Measurements from ENCODE around the gene FOSL1. TPM values are rescaled to one million over a fixed set of nuclear protein-coding genes. Genes with fewer than 3 reads are reported as not detected.

The FOSL1 gene
- total and polyA plus RNA-seq, 4 experiments from 2014 or later = 0.39 to 0.81 (median 0.79) TPM; not detected in 1

GRCh38 chr11:65865550-65866172, 34.5 kb downstream of the FOSL1 start:
- Mint-ChIP-seq H3K4me1 (peaks cover 6 to 35% (median 18%) of the 10 kb centered on the region in 4 donors), H3K27me3 (no peaks in the 10 kb centered on the region), H3K36me3 (peaks cover 18 to 43% of the 10 kb centered on the region in 2 donors), H3K9me3 (no peaks in the 10 kb centered on the region), H3K27ac (no peak overlapping the region), H3K4me3 (no peak overlapping the region)
- Histone ChIP-seq H3K9me3 (ENCODE audit: control insufficient read depth in 1 of 2, low read length in 2 of 2) (no peaks in the 10 kb centered on the region), H3K4me3 (ENCODE audit: low read length in 2 of 2) (no peak overlapping the region), H3K36me3 (ENCODE audit: insufficient read depth, low read length) (peaks cover 45% of the 10 kb centered on the region), H3K27me3 (ENCODE audit: insufficient read depth, low read length) (no peaks in the 10 kb centered on the region), H3K27ac (ENCODE audit: low read depth, low read length) (no peak overlapping the region), H3K4me1 (ENCODE audit: insufficient read depth, low read length) (peaks cover 20% of the 10 kb centered on the region)
- intact Hi-C loops (cut with micrococcal nuclease) = no loop called here
- POLR2A ChIA-PET (ENCODE audit: partially characterized antibody) = interaction anchor here (1.0 kb wide), 1 partner anchor 250 kb away, joined by 3 read pairs; the partner anchor contains the start of gene PCNX3
- CTCF ChIA-PET (ENCODE audit: partially characterized antibody) = interaction anchor here (1.9 kb wide), 1 partner anchor 19 kb away, joined by 5 read pairs; no protein-coding TSS in a partner anchor
- DNase-seq = no peak

DNA sequence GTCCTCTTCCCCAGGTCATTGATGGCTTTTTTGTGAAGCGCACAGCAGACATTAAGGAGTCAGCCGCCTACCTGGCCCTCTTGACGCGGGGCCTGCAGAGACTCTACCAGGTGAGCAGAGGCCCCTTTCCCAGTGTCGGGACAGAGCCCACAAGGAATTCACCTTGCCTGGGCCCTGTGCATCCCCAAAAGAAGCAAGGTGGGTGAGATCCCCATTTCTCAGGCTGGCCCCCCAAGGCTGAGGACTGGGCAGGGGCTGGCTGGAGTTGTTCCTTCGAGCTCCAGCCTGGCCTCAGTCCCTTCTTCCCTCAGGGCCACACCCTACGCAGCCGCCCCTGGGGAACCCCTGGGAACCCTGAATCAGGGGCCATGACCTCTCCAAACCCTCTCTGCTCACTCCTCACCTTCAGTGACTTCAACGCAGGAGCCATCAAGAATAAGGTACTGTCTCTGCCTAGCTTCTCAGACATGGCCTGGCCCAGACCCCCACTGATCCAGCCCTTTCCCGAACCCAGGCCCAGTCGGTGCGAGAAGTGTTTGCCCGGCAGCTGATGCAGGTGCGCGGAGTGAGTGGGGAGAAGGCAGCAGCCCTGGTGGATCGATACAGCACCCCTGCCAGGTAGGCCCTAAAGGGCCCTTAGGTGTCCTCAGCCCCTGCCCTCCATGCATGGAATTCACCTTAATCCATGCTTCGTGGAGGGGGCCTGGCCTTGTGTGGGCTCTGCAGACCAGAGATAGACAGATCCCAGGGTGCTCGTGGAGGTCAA, 35.3 kb downstream of the FOSL1 start:
- POLR2A ChIA-PET (ENCODE audit: partially characterized antibody) = interaction anchor here (2.8 to 8.5 kb wide), 2 partner anchors 9 to 21 kb away, joined by 11 to 435 read pairs; partner anchors contain the start of genes CCDC85B, CTSW and FIBP
- intact Hi-C loops (cut with micrococcal nuclease) = no loop called here
- Histone ChIP-seq H3K4me3 (ENCODE audit: low read length in 2 of 2) (no peak overlapping the region), H3K27ac (ENCODE audit: low read depth, low read length) (no peak overlapping the region), H3K9me3 (ENCODE audit: control insufficient read depth in 1 of 2, low read length in 2 of 2) (no peaks in the 10 kb centered on the region), H3K27me3 (ENCODE audit: insufficient read depth, low read length) (no peaks in the 10 kb centered on the region), H3K36me3 (ENCODE audit: insufficient read depth, low read length) (peaks cover 45% of the 10 kb centered on the region), H3K4me1 (ENCODE audit: insufficient read depth, low read length) (peaks cover 21% of the 10 kb centered on the region)
- Mint-ChIP-seq H3K36me3 (peaks cover 18 to 47% of the 10 kb centered on the region in 2 donors), H3K4me1 (peaks cover 7 to 35% (median 17%) of the 10 kb centered on the region in 4 donors), H3K4me3 (no peak overlapping the region), H3K27me3 (no peaks in the 10 kb centered on the region), H3K27ac (peak overlapping the region in 1 of 7 donors; percentile 47), H3K9me3 (no peaks in the 10 kb centered on the region)
- CTCF ChIA-PET (ENCODE audit: partially characterized antibody) = interaction anchor here (11.0 kb wide), 1 partner anchor 23 kb away, joined by 281 read pairs; the partner anchor contains the start of genes CCDC85B and FIBP
- no peak for DNase-seq

- POLR2A ChIA-PET (ENCODE audit: partially characterized antibody) = interaction anchor here (0.5 to 8.5 kb wide), 3 partner anchors 10 to 420 kb away, joined by 3 to 435 read pairs (median 11); partner anchors contain the start of genes CCDC85B, CTSW and FIBP
- H3K36me3 ChIP-seq (ENCODE audit: insufficient read depth, low read length) = peaks cover 45% of the 10 kb centered on the region
- H3K27ac Mint-ChIP-seq = peak overlapping the region in 2 of 7 donors; percentile 77 to 84
Measured at GRCh38 chr11:65863889-65864705, 36.1 kb downstream of the FOSL1 start.

GRCh38 chr11:65862941-65863888, 37.0 kb downstream of the FOSL1 start:
- Histone ChIP-seq H3K27me3 (ENCODE audit: insufficient read depth, low read length) (no peaks in the 10 kb centered on the region), H3K4me3 (ENCODE audit: low read length in 2 of 2) (no peak overlapping the region), H3K36me3 (ENCODE audit: insufficient read depth, low read length) (peaks cover 45% of the 10 kb centered on the region), H3K4me1 (ENCODE audit: insufficient read depth, low read length) (peaks cover 33% of the 10 kb centered on the region), H3K9me3 (ENCODE audit: control insufficient read depth in 1 of 2, low read length in 2 of 2) (no peaks in the 10 kb centered on the region), H3K27ac (ENCODE audit: low read depth, low read length) (no peak overlapping the region)
- intact Hi-C loops (cut with micrococcal nuclease) = no loop called here
- ChIA-PET POLR2A (ENCODE audit: partially characterized antibody) (interaction anchor here (0.5 to 8.5 kb wide), 6 partner anchors 8 to 419 kb away, joined by 3 to 435 read pairs (median 9); partner anchors contain the start of genes CCDC85B, CTSW and FIBP), CTCF (ENCODE audit: partially characterized antibody) (interaction anchor here (11.0 kb wide), 1 partner anchor 24 kb away, joined by 281 read pairs; the partner anchor contains the start of genes CCDC85B and FIBP)
- Mint-ChIP-seq H3K9me3 (no peaks in the 10 kb centered on the region), H3K4me1 (peaks cover 13 to 43% (median 25%) of the 10 kb centered on the region in 4 donors), H3K4me3 (peak overlapping the region in 3 of 8 donors; percentile 60 to 70 (median 61)), H3K27ac (peak overlapping the region in 1 of 7 donors; percentile 72), H3K27me3 (no peaks in the 10 kb centered on the region), H3K36me3 (peaks cover 18 to 54% of the 10 kb centered on the region in 2 donors)
- no peak for DNase-seq

More at GRCh38 chr11:65863889-65864705, 36.1 kb downstream of the FOSL1 start:
- intact Hi-C loops (cut with micrococcal nuclease) = no loop called here
- Histone ChIP-seq H3K9me3 (ENCODE audit: control insufficient read depth in 1 of 2, low read length in 2 of 2) (no peaks in the 10 kb centered on the region), H3K4me3 (ENCODE audit: low read length in 2 of 2) (no peak overlapping the region), H3K27me3 (ENCODE audit: insufficient read depth, low read length) (no peaks in the 10 kb centered on the region), H3K27ac (ENCODE audit: low read depth, low read length) (no peak overlapping the region), H3K4me1 (ENCODE audit: insufficient read depth, low read length) (peaks cover 26% of the 10 kb centered on the region)
- H3K9me3 Mint-ChIP-seq = no peaks in the 10 kb centered on the region
- CTCF ChIA-PET (ENCODE audit: partially characterized antibody) = interaction anchor here (11.0 kb wide), 1 partner anchor 23 kb away, joined by 281 read pairs; the partner anchor contains the start of genes CCDC85B and FIBP
- H3K4me1 Mint-ChIP-seq = peaks cover 8 to 35% (median 17%) of the 10 kb centered on the region in 4 donors
- no peaks in the 10 kb centered on the region for H3K27me3 Mint-ChIP-seq
- DNase-seq = no peak
- no peak overlapping the region for H3K4me3 Mint-ChIP-seq
- H3K36me3 Mint-ChIP-seq = peaks cover 18 to 50% of the 10 kb centered on the region in 2 donors

- no peaks in the 10 kb centered on the region for H3K9me3 ChIP-seq (ENCODE audit: control insufficient read depth in 1 of 2, low read length in 2 of 2)
- peaks cover 13 to 43% (median 27%) of the 10 kb centered on the region in 4 donors for H3K4me1 Mint-ChIP-seq
- ChIA-PET CTCF (ENCODE audit: partially characterized antibody) (interaction anchor here (3.4 to 11.0 kb wide), 2 partner anchors 25 to 30 kb away, joined by 18 to 281 read pairs; partner anchors contain the start of genes CCDC85B, FIBP and SNX32), POLR2A (ENCODE audit: partially characterized antibody) (interaction anchor here (0.7 to 8.5 kb wide), 6 partner anchors 9 to 140 kb away, joined by 3 to 435 read pairs (median 9); partner anchors contain the start of genes BANF1, CCDC85B, CTSW and EIF1AD)
- no peaks in the 10 kb centered on the region for H3K27me3 Mint-ChIP-seq
- peak overlapping the region in 4 of 7 donors; percentile 12 to 92 (median 54) for H3K27ac Mint-ChIP-seq
- intact Hi-C loops (cut with micrococcal nuclease) = no loop called here
- H3K4me3 Mint-ChIP-seq = peak overlapping the region in 5 of 8 donors; percentile 29 to 99 (median 70)
- H3K36me3 ChIP-seq (ENCODE audit: insufficient read depth, low read length) = peaks cover 45% of the 10 kb centered on the region
- H3K4me1 ChIP-seq (ENCODE audit: insufficient read depth, low read length) = peaks cover 33% of the 10 kb centered on the region
- peaks cover 17 to 56% of the 10 kb centered on the region in 2 donors for H3K36me3 Mint-ChIP-seq
- no peaks in the 10 kb centered on the region for H3K9me3 Mint-ChIP-seq
- peak overlapping the region; percentile 11 for H3K27ac ChIP-seq (ENCODE audit: low read depth, low read length)
- H3K27me3 ChIP-seq (ENCODE audit: insufficient read depth, low read length) = no peaks in the 10 kb centered on the region
- no peak overlapping the region for H3K4me3 ChIP-seq (ENCODE audit: low read length in 2 of 2)
- DNase-seq = no peak
Measured at GRCh38 chr11:65862191-65862735, 37.9 kb downstream of the FOSL1 start.

Data from CD4-positive, alpha-beta memory T cell (primary cell).